CD4-positive, CD25-positive, alpha-beta regulatory T cell (primary cell): ENCODE measurements around the gene DBNL. TPM values are rescaled to one million over a fixed set of nuclear protein-coding genes. Genes with fewer than 3 reads are reported as not detected.

Experiments
- ATAC-seq, 2 donors: fragments of 150-1000 bp; cut with Tn5 transposase; one replicate each; pipeline ENCODE4 v1.10.0; 2021; ENCODE audit warnings: low read depth in 2 of 2, moderate number of reproducible peaks in 2 of 2, moderate library complexity in 1 of 2
- DNase-seq, 3 donors: peaks; one replicate each; pipeline versions ENCODE4 v3.0.0 to v3.0.0-alpha.2; 2012 to 2022; ENCODE audit warnings: mixed read lengths in 1 of 3
- H3K27ac ChIP-seq: one replicate; pipeline ENCODE4 v1.7.0; 2013; ENCODE audit warnings: mild to moderate bottlenecking, low read length; ENCODE audit not compliant: insufficient read depth, poor library complexity, severe bottlenecking
- H3K27me3 ChIP-seq: one replicate; pipeline ENCODE4 v1.7.0; 2013; ENCODE audit warnings: low read length; ENCODE audit not compliant: control insufficient read depth, insufficient read depth
- H3K36me3 ChIP-seq: one replicate; pipeline ENCODE4 v1.7.0; 2013; ENCODE audit warnings: mild to moderate bottlenecking, low read length, moderate library complexity; ENCODE audit not compliant: control insufficient read depth, insufficient read depth
- H3K4me1 ChIP-seq: 2 replicates; pipeline ENCODE4 v1.7.0; 2013; ENCODE audit warnings: mild to moderate bottlenecking, low read length; ENCODE audit not compliant: insufficient read depth, control insufficient read depth, poor library complexity, severe bottlenecking
- H3K4me3 ChIP-seq: one replicate; pipeline ENCODE4 v1.7.0; 2013; ENCODE audit warnings: low read depth, mild to moderate bottlenecking, low read length, moderate library complexity
- H3K9me3 ChIP-seq, 2 experiments: 1 replicate in 1 of 2; 2 replicates in 1 of 2; pipeline ENCODE4 v1.7.0; 2013; ENCODE audit warnings: low read length in 2 of 2, mild to moderate bottlenecking in 1 of 2, moderate library complexity in 1 of 2; ENCODE audit not compliant: control insufficient read depth in 2 of 2
- H3K27ac Mint-ChIP-seq, 3 donors: one replicate each; pipeline ENCODE4 v1.8.0; 2020 to 2022; ENCODE audit warnings: mild to moderate bottlenecking in 3 of 3, mixed read lengths in 3 of 3, moderate library complexity in 2 of 3
- H3K27me3 Mint-ChIP-seq: one replicate; pipeline ENCODE4 v1.8.0; 2022; ENCODE audit warnings: mild to moderate bottlenecking, mixed read lengths
- H3K36me3 Mint-ChIP-seq: one replicate; pipeline ENCODE4 v1.8.0; 2020; ENCODE audit warnings: mixed read lengths
- H3K4me1 Mint-ChIP-seq, 4 donors: one replicate each; pipeline ENCODE4 v1.8.0; 2020 to 2022; ENCODE audit warnings: mixed read lengths in 4 of 4, mild to moderate bottlenecking in 1 of 4
- H3K4me3 Mint-ChIP-seq, 4 donors: one replicate each; pipeline ENCODE4 v1.8.0; 2020 to 2022; ENCODE audit warnings: mild to moderate bottlenecking in 4 of 4, mixed read lengths in 4 of 4, moderate library complexity in 3 of 4
- H3K9me3 Mint-ChIP-seq, 7 donors: one replicate each; pipeline ENCODE4 v1.8.0; 2020 to 2022; ENCODE audit warnings: mixed read lengths in 7 of 7, mild to moderate bottlenecking in 3 of 7, moderate library complexity in 2 of 7
- polyA plus RNA-seq, 4 donors: library from polyadenylated mRNA; unstranded; fragments of 300-500 nt; fragmentation: Illumina TruSeq; gene quantifications; one replicate each; pipeline ENCODE4 v1.2.3, GENCODE V29; 2021
- total RNA-seq: library from RNA; stranded (reverse); gene quantifications from one replicate; pipeline ENCODE4 v1.2.3, GENCODE V29; 2022

DBNL gene
- total and polyA plus RNA-seq, 5 donors from 2014 or later = 104 to 206 (median 167) TPM

GRCh38 chr7:44105832-44106231 is 61.3 kb downstream of the DBNL start:
- peaks cover 10% of the 10 kb centered on the region for H3K4me1 ChIP-seq
- H3K27me3 ChIP-seq = peaks cover 4% of the 10 kb centered on the region
- Mint-ChIP-seq H3K9me3 (peaks cover 0 to 1% (median 0%) of the 10 kb centered on the region in 7 donors), H3K27me3 (peaks cover 12% of the 10 kb centered on the region), H3K27ac (peak overlapping the region in 2 of 3 donors; percentile 82 to 84), H3K4me1 (peaks cover 0 to 19% (median 4%) of the 10 kb centered on the region in 4 donors), H3K36me3 (no peaks in the 10 kb centered on the region), H3K4me3 (peak overlapping the region; percentile 36 to 90 (median 82))
- no peak overlapping the region for H3K27ac ChIP-seq
- H3K4me3 ChIP-seq = no peak overlapping the region
- no peaks in the 10 kb centered on the region for H3K36me3 ChIP-seq
- ATAC-seq = no peak
- DNase-seq = no peak
- H3K9me3 ChIP-seq = no peaks in the 10 kb centered on the region

GRCh38 chr7:44106311-44107065 is 62.0 kb downstream of the DBNL start:
- Mint-ChIP-seq H3K27ac (no peak overlapping the region), H3K27me3 (peaks cover 12% of the 10 kb centered on the region), H3K36me3 (no peaks in the 10 kb centered on the region), H3K9me3 (peaks cover 0 to 1% (median 0%) of the 10 kb centered on the region in 7 donors), H3K4me1 (peaks cover 0 to 19% (median 4%) of the 10 kb centered on the region in 4 donors), H3K4me3 (peak overlapping the region in 1 of 4 donors; percentile 36)
- Histone ChIP-seq H3K9me3 (no peaks in the 10 kb centered on the region), H3K36me3 (no peaks in the 10 kb centered on the region), H3K27ac (no peak overlapping the region), H3K4me3 (no peak overlapping the region), H3K4me1 (peaks cover 10% of the 10 kb centered on the region), H3K27me3 (peaks cover 4% of the 10 kb centered on the region)
- ATAC-seq = no peak
- DNase-seq = no peak

- H3K9me3 ChIP-seq = no peaks in the 10 kb centered on the region
- peaks cover 0 to 1% (median 0%) of the 10 kb centered on the region in 7 donors for H3K9me3 Mint-ChIP-seq
- H3K27me3 ChIP-seq = peaks cover 4% of the 10 kb centered on the region
- H3K27ac Mint-ChIP-seq = no peak overlapping the region
- H3K36me3 ChIP-seq = no peaks in the 10 kb centered on the region
- H3K27ac ChIP-seq = no peak overlapping the region
- no peak overlapping the region for H3K4me3 ChIP-seq
- no peak for ATAC-seq
- no peak overlapping the region for H3K4me3 Mint-ChIP-seq
- H3K27me3 Mint-ChIP-seq = peaks cover 12% of the 10 kb centered on the region
- no peaks in the 10 kb centered on the region for H3K36me3 Mint-ChIP-seq
- no peak for DNase-seq
- H3K4me1 ChIP-seq = peaks cover 10% of the 10 kb centered on the region
- H3K4me1 Mint-ChIP-seq = peaks cover 0 to 19% (median 4%) of the 10 kb centered on the region in 4 donors
Measured at GRCh38 chr7:44107116-44107960, 62.8 kb downstream of the DBNL start.

GRCh38 chr7:44107961-44108767 is 63.7 kb downstream of the DBNL start:
- Mint-ChIP-seq H3K27me3 (peaks cover 12% of the 10 kb centered on the region), H3K27ac (no peak overlapping the region), H3K36me3 (no peaks in the 10 kb centered on the region), H3K4me3 (peak overlapping the region in 1 of 4 donors; percentile 41), H3K4me1 (peaks cover 0 to 19% (median 4%) of the 10 kb centered on the region in 4 donors), H3K9me3 (peaks cover 0 to 1% (median 0%) of the 10 kb centered on the region in 7 donors)
- no peak overlapping the region for H3K4me3 ChIP-seq
- no peaks in the 10 kb centered on the region for H3K36me3 ChIP-seq
- H3K9me3 ChIP-seq = no peaks in the 10 kb centered on the region
- peaks cover 10% of the 10 kb centered on the region for H3K4me1 ChIP-seq
- DNase-seq (no peak), ATAC-seq (no peak)
- no peak overlapping the region for H3K27ac ChIP-seq
- H3K27me3 ChIP-seq = peaks cover 3% of the 10 kb centered on the region

- Histone ChIP-seq H3K36me3 (no peaks in the 10 kb centered on the region), H3K9me3 (no peaks in the 10 kb centered on the region), H3K4me3 (no peak overlapping the region), H3K4me1 (peaks cover 5% of the 10 kb centered on the region), H3K27me3 (no peaks in the 10 kb centered on the region), H3K27ac (no peak overlapping the region)
- no peaks in the 10 kb centered on the region for H3K9me3 Mint-ChIP-seq
- no peaks in the 10 kb centered on the region for H3K36me3 Mint-ChIP-seq
- H3K4me1 Mint-ChIP-seq = peaks cover 0 to 15% (median 3%) of the 10 kb centered on the region in 4 donors
- DNase-seq = no peak
- H3K27ac Mint-ChIP-seq = no peak overlapping the region
- peaks cover 12% of the 10 kb centered on the region for H3K27me3 Mint-ChIP-seq
- no peak for ATAC-seq
- H3K4me3 Mint-ChIP-seq = no peak overlapping the region
Measured at GRCh38 chr7:44108768-44109750, 64.6 kb downstream of the DBNL start.

GRCh38 chr7:44109991-44110390 is 65.5 kb downstream of the DBNL start:
- no peaks in the 10 kb centered on the region for H3K36me3 ChIP-seq
- no peak for ATAC-seq

More at GRCh38 chr7:44109991-44110390, 65.5 kb downstream of the DBNL start:
- Mint-ChIP-seq H3K36me3 (no peaks in the 10 kb centered on the region), H3K27ac (no peak overlapping the region), H3K4me3 (no peak overlapping the region), H3K4me1 (peaks cover 0 to 13% (median 3%) of the 10 kb centered on the region in 4 donors), H3K9me3 (no peaks in the 10 kb centered on the region), H3K27me3 (peaks cover 12% of the 10 kb centered on the region)
- H3K4me1 ChIP-seq = no peaks in the 10 kb centered on the region
- no peaks in the 10 kb centered on the region for H3K27me3 ChIP-seq
- DNase-seq = no peak
- H3K27ac ChIP-seq = no peak overlapping the region
- H3K4me3 ChIP-seq = no peak overlapping the region
- no peaks in the 10 kb centered on the region for H3K9me3 ChIP-seq
